C1 segment of cervical spinal cord (tissue), 14 donors: ENCODE results near the gene HES6.

ENCODE experiments used
- DNase-seq, 14 donors: peaks; one replicate each; lab custom pipeline; 2025; lab: John Stamatoyannopoulos, UW

HES6 gene

GRCh38 chr2:238239863-238240756 is at the start of gene HES6:
Gene HES6, minus strand, starts transcription at chr2:238240038. Its CDS starts 133 bp downstream, at chr2:238239905.
- DNase-seq, result peak in 13 of 14 donors; percentile 36 to 88 (median 63)

- DNase-seq, result no peak
Measured at GRCh38 chr2:238289574-238289973, 49.7 kb upstream of the HES6 start.

- DNase-seq, result peak; percentile 70 to 97 (median 92)
Measured at GRCh38 chr2:238288650-238289573, 49.1 kb upstream of the HES6 start.

GRCh38 chr2:238287737-238288649 is 48.2 kb upstream of the HES6 start, which contains the start of gene PER2:
Gene PER2, minus strand, starts transcription at chr2:238288610. Its CDS starts 10,674 bp downstream, at chr2:238277936.
- peak in 9 of 14 donors; percentile 16 to 68 (median 54) for DNase-seq

GRCh38 chr2:238286987-238287736 is 47.3 kb upstream of the HES6 start:
- DNase-seq, result no peak

- DNase-seq, result peak in 6 of 14 donors; percentile 20 to 64 (median 35)
Measured at GRCh38 chr2:238286551-238286950, 46.7 kb upstream of the HES6 start.

GRCh38 chr2:238286095-238286494 is 46.3 kb upstream of the HES6 start:
- DNase-seq, result peak in 3 of 14 donors; percentile 15 to 47 (median 36)

GRCh38 chr2:238285653-238286082 is 45.8 kb upstream of the HES6 start:
- peak in 4 of 14 donors; percentile 28 to 52 (median 42) for DNase-seq

GRCh38 chr2:238284802-238285515 is 45.1 kb upstream of the HES6 start:
- DNase-seq, result no peak

GRCh38 chr2:238282861-238283738 is 43.3 kb upstream of the HES6 start:
- DNase-seq, result no peak

- DNase-seq, result no peak
Measured at GRCh38 chr2:238281826-238282480, 42.1 kb upstream of the HES6 start.

- DNase-seq, result no peak
Measured at GRCh38 chr2:238280083-238280825, 40.4 kb upstream of the HES6 start.

- DNase-seq, result no peak
Measured at GRCh38 chr2:238279324-238279682, 39.5 kb upstream of the HES6 start.

GRCh38 chr2:238278626-238279323 is 38.9 kb upstream of the HES6 start:
- DNase-seq, result no peak

GRCh38 chr2:238277695-238278094 is 37.9 kb upstream of the HES6 start:
- no peak for DNase-seq

GRCh38 chr2:238274152-238274865 is 34.5 kb upstream of the HES6 start:
- no peak for DNase-seq
